HEK293T (cell line): ENCODE measurements around the gene HOXC5.

Source experiments
- BHLHE40 ChIP-seq: fragments of 450-650 bp; IDR thresholded peaks from 2 replicates; pipeline ENCODE4 v1.6.1; 2016; ENCODE audit warnings: mild to moderate bottlenecking, moderate library complexity, borderline replicate concordance
- CTBP1 ChIP-seq: fragments of 450-650 bp; IDR thresholded peaks from 2 replicates; pipeline ENCODE4 v1.6.1; 2016; ENCODE audit warnings: borderline replicate concordance
- ELF4 ChIP-seq: fragments of 450-650 bp; IDR thresholded peaks from 2 replicates; pipeline ENCODE4 v1.6.1; 2017; ENCODE audit warnings: antibody characterized with exemption
- FOXK2 ChIP-seq: fragments of 450-650 bp; IDR thresholded peaks from 2 replicates; pipeline ENCODE4 v1.6.1; 2016; ENCODE audit warnings: mild to moderate bottlenecking
- HDGF ChIP-seq: fragments of 450-650 bp; IDR thresholded peaks from 2 replicates; pipeline ENCODE4 v1.6.1; 2017; ENCODE audit warnings: antibody characterized with exemption, borderline replicate concordance
- L3MBTL2 ChIP-seq: fragments of 450-650 bp; conservative IDR thresholded peaks from 2 replicates; pipeline ENCODE4 v1.6.1; 2016; ENCODE audit warnings: mild to moderate bottlenecking
- NFRKB ChIP-seq: fragments of 450-650 bp; IDR thresholded peaks from 2 replicates; pipeline ENCODE4 v1.6.1; 2016; ENCODE audit warnings: mild to moderate bottlenecking, moderate library complexity
- SUZ12 ChIP-seq: fragments of 450-650 bp; IDR thresholded peaks from 2 replicates; pipeline ENCODE4 v1.6.1; 2016; ENCODE audit warnings: mild to moderate bottlenecking
- TARDBP ChIP-seq: fragments of 450-650 bp; IDR thresholded peaks from 2 replicates; pipeline ENCODE4 v1.6.1; 2016
- ZNF384 ChIP-seq: fragments of 450-650 bp; IDR thresholded peaks from 2 replicates; pipeline ENCODE4 v1.6.1; 2016

DNA sequence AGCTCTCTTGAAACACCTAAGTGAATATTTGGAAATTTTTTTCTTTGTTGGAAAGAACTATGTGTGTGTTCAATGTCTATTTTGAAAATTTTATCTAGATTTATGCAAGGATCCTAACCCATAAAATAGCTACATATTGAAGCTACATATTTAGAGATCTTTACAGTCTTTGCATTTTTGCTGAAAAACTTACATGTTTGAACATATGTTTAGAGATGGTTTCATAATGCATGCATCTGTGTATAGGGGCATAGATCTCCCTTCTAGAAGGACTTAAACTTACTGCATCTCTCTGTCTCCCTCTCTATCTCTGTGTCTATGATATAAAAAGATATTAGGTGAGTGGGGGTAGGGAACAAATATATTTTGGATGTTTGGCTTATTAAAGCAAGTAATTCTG lies 12.6 kb downstream of the HOXC5 start:
- TF ChIP-seq NFRKB (no peak), BHLHE40 (no peak), ZNF384 (no peak), TARDBP (no peak), FOXK2 (no peak), SUZ12 (no peak), HDGF (no peak), ELF4 (no peak), CTBP1 (no peak), L3MBTL2 (no peak)
